ENCODE results near the gene BCL11A.

GRCh38 chr2:60497500-60497899, 56.0 kb downstream of the BCL11A start:
- TF ChIP-seq CTCF (IDR thresholded peaks at IDR 0.05), result no peak
- TF ChIP-seq POLR2A (IDR thresholded peaks at IDR 0.05), result no peak
